HEK293 (cell line): ENCODE measurements around the gene SEMA3F.

Experiments used
- CTCF ChIA-PET: fragments of 350-600 bp; formaldehyde crosslinking; extraction: SDS; loops from one replicate; lab custom pipeline; 2021; ENCODE audit warnings: antibody characterized with exemption; lab: Yijun Ruan, JAX
- POLR2A ChIA-PET: fragments of 300-600 bp; formaldehyde crosslinking; extraction: SDS; loops from one replicate; lab custom pipeline; 2020; ENCODE audit warnings: antibody characterized with exemption, inconsistent platforms; lab: Yijun Ruan, JAX
- H3K27ac ChIP-seq: fragments of 200-500 bp; sonication (Bioruptor generic); 2 replicates; pipeline ENCODE4 v1.5.1; 2014; ENCODE audit warnings: low read depth, low read length, control low read depth, inconsistent platforms; ENCODE audit errors: extremely low read depth
- H3K36me3 ChIP-seq, 2 experiments: fragments of 200-500 bp in 1 of 2; sonication (Bioruptor generic) in 1 of 2; 1 replicate in 1 of 2; 2 replicates in 1 of 2; pipeline ENCODE4 v1.5.1; 2014 to 2017; ENCODE audit warnings: inconsistent platforms in 2 of 2, low read length in 2 of 2; ENCODE audit not compliant: control insufficient read depth in 2 of 2, insufficient read depth in 1 of 2
- H3K4me1 ChIP-seq: fragments of 200-500 bp; sonication (Bioruptor generic); 2 replicates; pipeline ENCODE4 v1.5.1; 2014; ENCODE audit warnings: mild to moderate bottlenecking, low read length, inconsistent platforms; ENCODE audit not compliant: control insufficient read depth, insufficient read depth
- H3K4me3 ChIP-seq: 2 replicates; pipeline ENCODE4 v1.5.1; 2011; ENCODE audit warnings: low read depth, mild to moderate bottlenecking, control low read depth, low read length, moderate library complexity
- H3K9me3 ChIP-seq: fragments of 200-500 bp; sonication (Bioruptor generic); 2 replicates; pipeline ENCODE4 v1.5.1; 2014; ENCODE audit warnings: low read depth, low read length, inconsistent platforms; ENCODE audit not compliant: control insufficient read depth, insufficient read depth
- HOXC10 ChIP-seq: sonication (generic); formaldehyde crosslinking; IDR thresholded peaks from 2 replicates; pipeline ENCODE4 v1.8.1; 2023; ENCODE audit warnings: mild to moderate bottlenecking, missing genetic modification reagents
- MZF1 ChIP-seq: fragments of 450-650 bp; formaldehyde crosslinking; IDR thresholded peaks from 2 replicates; pipeline ENCODE4 v1.5.1; 2017; ENCODE audit warnings: missing biosample characterization, missing genetic modification characterization, borderline replicate concordance
- REPIN1 ChIP-seq: fragments of 450-650 bp; formaldehyde crosslinking; IDR thresholded peaks from 2 replicates; pipeline ENCODE4 v1.5.1; 2017; ENCODE audit warnings: missing biosample characterization, missing genetic modification characterization, low read depth
- ZBTB20 ChIP-seq: fragments of 450-650 bp; formaldehyde crosslinking; IDR thresholded peaks from 2 replicates; pipeline ENCODE4 v1.5.1; 2016; ENCODE audit warnings: missing biosample characterization, missing genetic modification characterization
- ZBTB26 ChIP-seq: fragments of 450-650 bp; formaldehyde crosslinking; optimal IDR thresholded peaks from 2 replicates; pipeline ENCODE3; 2016; ENCODE audit warnings: missing biosample characterization, mild to moderate bottlenecking, missing genetic modification characterization
- ZBTB48 ChIP-seq: fragments of 450-650 bp; formaldehyde crosslinking; IDR thresholded peaks from 2 replicates; pipeline ENCODE4 v1.5.1; 2016; ENCODE audit warnings: missing biosample characterization, missing genetic modification characterization
- ZBTB7A ChIP-seq: fragments of 450-650 bp; formaldehyde crosslinking; IDR thresholded peaks from 2 replicates; pipeline ENCODE4 v1.5.1; 2016; ENCODE audit warnings: low read depth, missing biosample characterization, missing genetic modification characterization
- ZNF148 ChIP-seq: fragments of 450-650 bp; formaldehyde crosslinking; IDR thresholded peaks from 2 replicates; pipeline ENCODE4 v1.5.0; 2017; ENCODE audit warnings: missing biosample characterization, missing genetic modification characterization, borderline replicate concordance
- ZNF19 ChIP-seq: fragments of 450-650 bp; formaldehyde crosslinking; IDR thresholded peaks from 2 replicates; pipeline ENCODE4; 2016; ENCODE audit warnings: missing biosample characterization, missing genetic modification characterization, low read depth
- ZNF202 ChIP-seq: fragments of 450-650 bp; formaldehyde crosslinking; IDR thresholded peaks from 2 replicates; pipeline ENCODE4 v1.5.1; 2016; ENCODE audit warnings: missing biosample characterization, missing genetic modification characterization, borderline replicate concordance
- ZNF23 ChIP-seq: fragments of 450-650 bp; formaldehyde crosslinking; IDR thresholded peaks from 2 replicates; pipeline ENCODE4 v1.5.1; 2016; ENCODE audit warnings: missing biosample characterization, missing genetic modification characterization, borderline replicate concordance
- ZNF266 ChIP-seq: fragments of 450-650 bp; formaldehyde crosslinking; IDR thresholded peaks from 2 replicates; pipeline ENCODE4 v1.5.1; 2016; ENCODE audit warnings: missing biosample characterization, missing genetic modification characterization, low read depth
- ZNF341 ChIP-seq: fragments of 450-650 bp; formaldehyde crosslinking; IDR thresholded peaks from 2 replicates; pipeline ENCODE4; 2016; ENCODE audit warnings: low read depth, missing biosample characterization, missing genetic modification characterization
- ZNF37A ChIP-seq: fragments of 450-650 bp; IDR thresholded peaks from 2 replicates; pipeline ENCODE4 v1.5.1; 2018; ENCODE audit warnings: missing biosample characterization, missing genetic modification characterization
- ZNF394 ChIP-seq: fragments of 450-650 bp; formaldehyde crosslinking; IDR thresholded peaks from 2 replicates; pipeline ENCODE4 v1.5.1; 2016; ENCODE audit warnings: missing biosample characterization, missing genetic modification characterization, mild to moderate bottlenecking, moderate library complexity, borderline replicate concordance
- ZNF501 ChIP-seq: fragments of 450-650 bp; formaldehyde crosslinking; IDR thresholded peaks from 2 replicates; pipeline ENCODE4 v1.5.1; 2016; ENCODE audit warnings: missing biosample characterization, missing genetic modification characterization
- ZNF518A ChIP-seq: fragments of 450-650 bp; formaldehyde crosslinking; conservative IDR thresholded peaks from 2 replicates; pipeline ENCODE4 v1.5.1; 2016; ENCODE audit warnings: low read depth, missing biosample characterization, missing genetic modification characterization
- ZNF560 ChIP-seq: fragments of 450-650 bp; formaldehyde crosslinking; IDR thresholded peaks from 2 replicates; pipeline ENCODE4 v1.5.1; 2017; ENCODE audit warnings: missing biosample characterization, missing genetic modification characterization, borderline replicate concordance
- ZSCAN16 ChIP-seq: fragments of 450-650 bp; formaldehyde crosslinking; IDR thresholded peaks from 2 replicates; pipeline ENCODE4 v1.5.1; 2016; ENCODE audit warnings: missing biosample characterization, missing genetic modification characterization
- ZSCAN18 ChIP-seq: fragments of 450-650 bp; formaldehyde crosslinking; IDR thresholded peaks from 2 replicates; pipeline ENCODE4 v1.5.1; 2016; ENCODE audit warnings: missing biosample characterization, missing genetic modification characterization
- ZXDB ChIP-seq: fragments of 450-650 bp; formaldehyde crosslinking; IDR thresholded peaks from 2 replicates; pipeline ENCODE4 v1.5.1; 2016; ENCODE audit warnings: missing biosample characterization, missing genetic modification characterization

Gene SEMA3F

GRCh38 chr3:50184242-50184978 lies 29.3 kb downstream of the SEMA3F start:
- ChIA-PET CTCF (interaction anchor here (1.0 kb wide), 1 partner anchor 10 kb away, joined by 3 read pairs; no protein-coding TSS in a partner anchor), POLR2A (no interaction called here)
- H3K4me1 ChIP-seq: no peaks in the 10 kb centered on the region
- H3K36me3 ChIP-seq: peaks cover 0 to 51% of the 10 kb centered on the region in 2 experiments; a peak in 1 of 3 replicates
- no peaks in the 10 kb centered on the region for H3K9me3 ChIP-seq
- H3K4me3 ChIP-seq: no peak overlapping the region
- no peak for TF ChIP-seq ZNF341
- no peak for TF ChIP-seq ZNF394 (tag by site-specific recombination)
- TF ChIP-seq ZNF37A (tag by site-specific recombination): no peak
- no peak for TF ChIP-seq ZNF148 (tag by site-specific recombination)
- no peak for TF ChIP-seq ZXDB (tag by site-specific recombination)
- TF ChIP-seq ZSCAN18 (tag by site-specific recombination): no peak
- no peak for TF ChIP-seq MZF1
- TF ChIP-seq ZBTB26 (tag by site-specific recombination): no peak
- no peak for TF ChIP-seq ZBTB48 (tag by site-specific recombination)
- no peak for TF ChIP-seq ZNF19 (tag by site-specific recombination)
- no peak for TF ChIP-seq REPIN1
- no peak for TF ChIP-seq ZBTB7A
- no peak overlapping the region for H3K27ac ChIP-seq

GRCh38 chr3:50185230-50185629 lies 30.1 kb downstream of the SEMA3F start:
- Histone ChIP-seq H3K36me3 (peaks cover 0 to 51% of the 10 kb centered on the region in 2 experiments; a peak in 1 of 3 replicates), H3K9me3 (no peaks in the 10 kb centered on the region), H3K4me3 (no peak overlapping the region), H3K27ac (no peak overlapping the region), H3K4me1 (no peaks in the 10 kb centered on the region)
- TF ChIP-seq ZNF202 (tag by site-specific recombination): no peak
- no peak for TF ChIP-seq REPIN1
- TF ChIP-seq HOXC10 (CRISPR knock-in tag): no peak
- no peak for TF ChIP-seq ZNF501 (tag by site-specific recombination)
- POLR2A ChIA-PET: no interaction called here
- CTCF ChIA-PET: interaction anchor here (0.6 to 1.0 kb wide), 2 partner anchors 9 to 86 kb away, joined by 3 read pairs; no protein-coding TSS in a partner anchor

GRCh38 chr3:50186096-50186495 lies 31.0 kb downstream of the SEMA3F start:
- H3K27ac ChIP-seq: no peak overlapping the region
- ChIA-PET CTCF (no interaction called here), POLR2A (no interaction called here)
- H3K9me3 ChIP-seq: no peaks in the 10 kb centered on the region
- no peak overlapping the region for H3K4me3 ChIP-seq
- no peak for TF ChIP-seq ZSCAN16 (tag by site-specific recombination)
- TF ChIP-seq ZNF518A (tag by site-specific recombination): no peak
- no peak for TF ChIP-seq ZXDB (tag by site-specific recombination)
- no peak for TF ChIP-seq ZNF266
- no peak for TF ChIP-seq ZNF560 (tag by site-specific recombination)
- TF ChIP-seq ZBTB20 (tag by site-specific recombination): no peak
- no peak for TF ChIP-seq ZNF23
- H3K4me1 ChIP-seq: no peaks in the 10 kb centered on the region
- peaks cover 0 to 51% of the 10 kb centered on the region in 2 experiments; a peak in 1 of 3 replicates for H3K36me3 ChIP-seq
